HG03460 (cell line): ENCODE results near the gene HLA-DRB1.
"Not testable (repeated sequence)": the region's sequence is repeated elsewhere in the genome, so short reads cannot be mapped to it uniquely, and the experiment has no call there.

Source experiments
- ATAC-seq: cut with Tn5 transposase; IDR thresholded peaks from one replicate; pipeline ENCODE4 v1.9.1; 2021; ENCODE audit not compliant: unreplicated experiment

HLA-DRB1 gene

GRCh38 chr6:32589596-32590449 lies at the start of gene HLA-DRB1:
Gene HLA-DRB1, minus strand, starts transcription at chr6:32589848. Its CDS starts 106 bp downstream, at chr6:32589742.
- peak; percentile 89 for ATAC-seq

- ATAC-seq = no peak
These were observed 49.0 kb upstream of the HLA-DRB1 start for GRCh38 chr6:32638532-32639219.

- no peak for ATAC-seq
These were observed 48.2 kb upstream of the HLA-DRB1 start for GRCh38 chr6:32637883-32638282.

GRCh38 chr6:32637219-32637880 lies 47.7 kb upstream of the HLA-DRB1 start, which contains the start of gene HLA-DQA1:
Gene HLA-DQA1, plus strand, starts transcription at chr6:32637406. Its CDS starts 53 bp downstream, at chr6:32637459.
- ATAC-seq = peak; percentile 77

- ATAC-seq = no peak
These were observed 46.0 kb upstream of the HLA-DRB1 start for GRCh38 chr6:32635526-32636123.

- not testable (repeated sequence) for ATAC-seq
These were observed 40.1 kb upstream of the HLA-DRB1 start for GRCh38 chr6:32629793-32630192.

- ATAC-seq = no peak
These were observed 38.2 kb upstream of the HLA-DRB1 start for GRCh38 chr6:32627831-32628230.

- ATAC-seq = no peak
These were observed 37.6 kb upstream of the HLA-DRB1 start for GRCh38 chr6:32627249-32627648.

- ATAC-seq = no peak
These were observed 35.5 kb upstream of the HLA-DRB1 start for GRCh38 chr6:32625137-32625536.

- no peak for ATAC-seq
These were observed 34.9 kb upstream of the HLA-DRB1 start for GRCh38 chr6:32624565-32624964.

- ATAC-seq = no peak
These were observed 34.0 kb upstream of the HLA-DRB1 start for GRCh38 chr6:32623693-32624092.

- ATAC-seq = peak; percentile 74
These were observed 33.1 kb upstream of the HLA-DRB1 start for GRCh38 chr6:32622545-32623401.

- no peak for ATAC-seq
These were observed 31.7 kb upstream of the HLA-DRB1 start for GRCh38 chr6:32621372-32621771.

- no peak for ATAC-seq
These were observed 28.1 kb upstream of the HLA-DRB1 start for GRCh38 chr6:32617751-32618150.

GRCh38 chr6:32615885-32616532 lies 26.4 kb upstream of the HLA-DRB1 start:
- no peak for ATAC-seq

GRCh38 chr6:32614366-32615081 lies 24.9 kb upstream of the HLA-DRB1 start:
- ATAC-seq = no peak

GRCh38 chr6:32613475-32613874 lies 23.8 kb upstream of the HLA-DRB1 start:
- no peak for ATAC-seq

- no peak for ATAC-seq
These were observed 21.1 kb upstream of the HLA-DRB1 start for GRCh38 chr6:32610682-32611296.
